B cell (primary cell): ENCODE data around the gene RHOT1.

Experiments used
- EZH2 ChIP-seq: IDR thresholded peaks from 2 replicates; pipeline ENCODE4 v1.6.1; 2012; ENCODE audit warnings: borderline replicate concordance, low read depth, mild to moderate bottlenecking, moderate library complexity, low read length; ENCODE audit not compliant: insufficient read depth, poor library complexity, severe bottlenecking
- TF ChIP-seq, protein P1 (sequence below): fragments of 200-600 bp; IDR thresholded peaks from one replicate; pipeline ENCODE4 v1.8.0; 2022; ENCODE audit warnings: antibody characterized with exemption, mild to moderate bottlenecking

DNA sequence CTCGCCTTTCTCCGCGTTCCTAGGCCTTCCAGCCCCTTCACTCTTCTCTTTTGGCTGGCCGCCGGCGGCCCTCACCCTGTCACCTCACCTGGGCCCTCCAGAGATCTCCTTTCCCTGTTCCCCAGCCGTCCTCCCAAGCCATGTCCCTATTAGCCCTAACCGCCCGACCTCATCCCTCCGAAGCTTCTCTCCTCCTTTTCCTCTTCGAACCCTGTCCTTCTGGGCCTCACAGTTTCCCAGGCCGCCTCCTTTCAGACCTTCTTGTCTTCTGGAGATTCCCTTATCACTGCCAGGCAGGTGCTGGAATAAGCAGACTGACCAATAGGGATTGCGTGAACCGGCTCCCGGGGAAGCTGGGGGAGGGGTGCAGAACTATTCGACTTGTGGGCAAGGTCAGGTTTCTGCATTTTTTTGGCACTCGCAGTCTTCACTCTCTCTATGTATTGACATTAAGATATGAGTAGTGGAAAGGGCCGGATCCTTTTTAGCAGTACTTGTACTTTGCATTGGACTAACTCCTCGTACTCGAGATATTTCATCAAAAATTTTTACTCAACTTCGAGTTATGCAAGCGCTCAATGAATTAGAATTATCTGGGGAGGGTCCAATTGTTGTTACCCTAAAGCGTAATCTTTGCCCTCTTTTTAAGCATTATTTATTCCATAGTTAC, 690 bp downstream of the RHOT1 start:
- TF ChIP-seq, protein P1, sequence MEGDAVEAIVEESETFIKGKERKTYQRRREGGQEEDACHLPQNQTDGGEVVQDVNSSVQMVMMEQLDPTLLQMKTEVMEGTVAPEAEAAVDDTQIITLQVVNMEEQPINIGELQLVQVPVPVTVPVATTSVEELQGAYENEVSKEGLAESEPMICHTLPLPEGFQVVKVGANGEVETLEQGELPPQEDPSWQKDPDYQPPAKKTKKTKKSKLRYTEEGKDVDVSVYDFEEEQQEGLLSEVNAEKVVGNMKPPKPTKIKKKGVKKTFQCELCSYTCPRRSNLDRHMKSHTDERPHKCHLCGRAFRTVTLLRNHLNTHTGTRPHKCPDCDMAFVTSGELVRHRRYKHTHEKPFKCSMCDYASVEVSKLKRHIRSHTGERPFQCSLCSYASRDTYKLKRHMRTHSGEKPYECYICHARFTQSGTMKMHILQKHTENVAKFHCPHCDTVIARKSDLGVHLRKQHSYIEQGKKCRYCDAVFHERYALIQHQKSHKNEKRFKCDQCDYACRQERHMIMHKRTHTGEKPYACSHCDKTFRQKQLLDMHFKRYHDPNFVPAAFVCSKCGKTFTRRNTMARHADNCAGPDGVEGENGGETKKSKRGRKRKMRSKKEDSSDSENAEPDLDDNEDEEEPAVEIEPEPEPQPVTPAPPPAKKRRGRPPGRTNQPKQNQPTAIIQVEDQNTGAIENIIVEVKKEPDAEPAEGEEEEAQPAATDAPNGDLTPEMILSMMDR = no peak
- no peak for TF ChIP-seq EZH2
